ENCODE results near the gene BMP5.

The BMP5 gene

GRCh38 chr6:55870181-55870813 lies 5.1 kb downstream of the BMP5 start:
- H2AFZ ChIP-seq (ENCODE audit: low read depth, low read length): no peak overlapping the region
- H4K20me1 ChIP-seq (ENCODE audit: insufficient read depth, low read length): no peaks in the 10 kb centered on the region
- H3K27ac ChIP-seq (ENCODE audit: low read length): no peak overlapping the region
- H3K27me3 ChIP-seq (ENCODE audit: low read depth, low read length): no peaks in the 10 kb centered on the region
- H3K4me1 ChIP-seq (ENCODE audit: low read length): peaks cover 38% of the 10 kb centered on the region
- no peaks in the 10 kb centered on the region for H3K9me3 ChIP-seq (ENCODE audit: insufficient read depth, low read length)
- no peak for TF ChIP-seq CTCF (IDR thresholded peaks at IDR 0.05; ENCODE audit: low read depth, low read length)
- no peak for TF ChIP-seq EZH2phosphoT487 (IDR thresholded peaks at IDR 0.05; ENCODE audit: low read depth)
- H3K36me3 ChIP-seq (replicated peaks; ENCODE audit: low read depth, low read length): no peaks in the 10 kb centered on the region
- H3K79me2 ChIP-seq (ENCODE audit: low read length): no peaks in the 10 kb centered on the region
- no peak overlapping the region for H3K9ac ChIP-seq (ENCODE audit: low read length)
- no peak overlapping the region for H3K4me2 ChIP-seq (ENCODE audit: low read length)
- no peak overlapping the region for H3K4me3 ChIP-seq (ENCODE audit: low read length)

- Histone ChIP-seq H3K9me3 (ENCODE audit: insufficient read depth, low read length) (no peaks in the 10 kb centered on the region), H3K79me2 (ENCODE audit: low read length) (no peaks in the 10 kb centered on the region), H3K4me2 (ENCODE audit: low read length) (peak overlapping the region; percentile 58), H2AFZ (ENCODE audit: low read depth, low read length) (no peak overlapping the region), H4K20me1 (ENCODE audit: insufficient read depth, low read length) (no peaks in the 10 kb centered on the region), H3K4me1 (ENCODE audit: low read length) (peaks cover 38% of the 10 kb centered on the region), H3K4me3 (ENCODE audit: low read length) (peak overlapping the region; percentile 34; the same call in 1 of the 2 replicates), H3K9ac (ENCODE audit: low read length) (no peak overlapping the region), H3K36me3 (replicated peaks; ENCODE audit: low read depth, low read length) (no peaks in the 10 kb centered on the region), H3K27ac (ENCODE audit: low read length) (peak overlapping the region; percentile 16; the same call in 1 of the 2 replicates), H3K27me3 (ENCODE audit: low read depth, low read length) (no peaks in the 10 kb centered on the region)
- TF ChIP-seq EZH2phosphoT487 (IDR thresholded peaks at IDR 0.05; ENCODE audit: low read depth): no peak
- no peak for TF ChIP-seq CTCF (IDR thresholded peaks at IDR 0.05; ENCODE audit: low read depth, low read length)
These were observed 5.7 kb downstream of the BMP5 start for GRCh38 chr6:55869674-55870073.

GRCh38 chr6:55868771-55869479 lies 6.5 kb downstream of the BMP5 start:
- H3K4me1 ChIP-seq (ENCODE audit: low read length): peaks cover 38% of the 10 kb centered on the region
- TF ChIP-seq EZH2phosphoT487 (IDR thresholded peaks at IDR 0.05; ENCODE audit: low read depth) (peak; percentile 82; the same call in 1 of the 2 replicates), CTCF (IDR thresholded peaks at IDR 0.05; ENCODE audit: low read depth, low read length) (no peak)

GRCh38 chr6:55868176-55868575 lies 7.2 kb downstream of the BMP5 start:
- H3K4me2 ChIP-seq (ENCODE audit: low read length): peak overlapping the region; percentile 72
- peaks cover 38% of the 10 kb centered on the region for H3K4me1 ChIP-seq (ENCODE audit: low read length)
- no peaks in the 10 kb centered on the region for H3K79me2 ChIP-seq (ENCODE audit: low read length)
- H4K20me1 ChIP-seq (ENCODE audit: insufficient read depth, low read length): no peaks in the 10 kb centered on the region
- TF ChIP-seq EZH2phosphoT487 (IDR thresholded peaks at IDR 0.05; ENCODE audit: low read depth) (no peak), CTCF (IDR thresholded peaks at IDR 0.05; ENCODE audit: low read depth, low read length) (no peak)
- peak overlapping the region; percentile 8; the same call in 1 of the 2 replicates for H3K9ac ChIP-seq (ENCODE audit: low read length)
- peak overlapping the region; percentile 42 for H3K4me3 ChIP-seq (ENCODE audit: low read length)
- H3K27ac ChIP-seq (ENCODE audit: low read length): peak overlapping the region; percentile 66
- H3K27me3 ChIP-seq (ENCODE audit: low read depth, low read length): no peaks in the 10 kb centered on the region
- no peak overlapping the region for H2AFZ ChIP-seq (ENCODE audit: low read depth, low read length)
- H3K9me3 ChIP-seq (ENCODE audit: insufficient read depth, low read length): no peaks in the 10 kb centered on the region
- H3K36me3 ChIP-seq (replicated peaks; ENCODE audit: low read depth, low read length): no peaks in the 10 kb centered on the region

More at GRCh38 chr6:55868771-55869479, 6.5 kb downstream of the BMP5 start:
- H3K4me2 ChIP-seq (ENCODE audit: low read length): peak overlapping the region; percentile 72
- no peaks in the 10 kb centered on the region for H3K27me3 ChIP-seq (ENCODE audit: low read depth, low read length)
- H3K79me2 ChIP-seq (ENCODE audit: low read length): no peaks in the 10 kb centered on the region
- peak overlapping the region; percentile 66 for H3K27ac ChIP-seq (ENCODE audit: low read length)
- peak overlapping the region; percentile 42 for H3K4me3 ChIP-seq (ENCODE audit: low read length)
- no peak overlapping the region for H2AFZ ChIP-seq (ENCODE audit: low read depth, low read length)
- no peaks in the 10 kb centered on the region for H4K20me1 ChIP-seq (ENCODE audit: insufficient read depth, low read length)
- H3K9me3 ChIP-seq (ENCODE audit: insufficient read depth, low read length): no peaks in the 10 kb centered on the region
- peak overlapping the region; percentile 8; the same call in 1 of the 2 replicates for H3K9ac ChIP-seq (ENCODE audit: low read length)
- no peaks in the 10 kb centered on the region for H3K36me3 ChIP-seq (replicated peaks; ENCODE audit: low read depth, low read length)
